Neural progenitor cell (in vitro differentiated cells): ENCODE results near the gene SIM2. TPM values are rescaled to one million over a fixed set of nuclear protein-coding genes. Genes with fewer than 3 reads are reported as not detected.

Source experiments
- DNase-seq: peaks from one replicate; pipeline ENCODE4 v3.0.0-alpha.2; 2016; ENCODE audit warnings: low spot score
- H2AFZ ChIP-seq: fragments of 200-600 bp; sonication (generic); replicated peaks from 2 replicates; pipeline ENCODE4 v1.6.1; 2016; ENCODE audit warnings: antibody characterized with exemption
- H3F3A ChIP-seq: fragments of 200-600 bp; sonication (generic); 2 replicates; pipeline ENCODE4 v1.6.1; 2016; ENCODE audit warnings: antibody characterized with exemption, low read depth
- H3K27ac ChIP-seq: fragments of 200-600 bp; sonication (generic); 2 replicates; pipeline ENCODE4 v1.5.1; 2016; ENCODE audit warnings: mild to moderate bottlenecking
- H3K27me3 ChIP-seq: fragments of 200-600 bp; sonication (generic); 2 replicates; pipeline ENCODE4 v1.6.1; 2016; ENCODE audit warnings: mild to moderate bottlenecking, moderate library complexity
- H3K36me3 ChIP-seq: fragments of 200-600 bp; sonication (generic); 2 replicates; pipeline ENCODE4 v1.5.1; 2016
- H3K4me1 ChIP-seq: fragments of 200-600 bp; sonication (generic); 2 replicates; pipeline ENCODE4 v1.6.1; 2016; ENCODE audit warnings: mixed run types
- H3K4me2 ChIP-seq: fragments of 200-600 bp; sonication (generic); 2 replicates; pipeline ENCODE4 v1.6.1; 2016
- H3K4me3 ChIP-seq: fragments of 200-600 bp; sonication (generic); 2 replicates; pipeline ENCODE4 v1.5.1; 2016
- H3K79me2 ChIP-seq: fragments of 200-600 bp; sonication (generic); 2 replicates; pipeline ENCODE4 v1.6.1; 2016; ENCODE audit warnings: low read depth
- H3K9ac ChIP-seq: fragments of 200-600 bp; sonication (generic); 2 replicates; pipeline ENCODE4 v1.6.1; 2016
- H3K9me3 ChIP-seq: fragments of 200-600 bp; sonication (generic); 2 replicates; pipeline ENCODE4 v1.5.1; 2016; ENCODE audit warnings: low read depth
- H4K20me1 ChIP-seq: fragments of 200-600 bp; sonication (generic); 2 replicates; pipeline ENCODE4 v1.6.1; 2016; ENCODE audit warnings: low read depth
- H3K27ac Mint-ChIP-seq: 3 replicates; pipeline ENCODE4 v1.8.0; 2021; ENCODE audit warnings: mixed read lengths
- H3K27me3 Mint-ChIP-seq: 2 replicates; pipeline ENCODE4 v1.8.0; 2022; ENCODE audit warnings: low read depth, mild to moderate bottlenecking, inconsistent platforms, moderate library complexity, mixed read lengths; ENCODE audit not compliant: insufficient read depth
- H3K36me3 Mint-ChIP-seq: 3 replicates; pipeline ENCODE4 v1.8.0; 2021; ENCODE audit warnings: mixed read lengths
- H3K4me1 Mint-ChIP-seq: 3 replicates; pipeline ENCODE4 v1.8.0; 2021; ENCODE audit warnings: mixed read lengths
- H3K4me3 Mint-ChIP-seq: 3 replicates; pipeline ENCODE4 v1.8.0; 2021; ENCODE audit warnings: mild to moderate bottlenecking, moderate library complexity, mixed read lengths
- H3K9me3 Mint-ChIP-seq: 3 replicates; pipeline ENCODE4 v1.8.0; 2020; ENCODE audit warnings: mixed read lengths
- CTCF ChIP-seq: fragments of 200-600 bp; sonication (generic); IDR thresholded peaks from 2 replicates; pipeline ENCODE4 v1.5.1; 2017; ENCODE audit warnings: antibody characterized with exemption, mild to moderate bottlenecking
- EZH2 ChIP-seq: fragments of 200-600 bp; sonication (generic); IDR thresholded peaks from 2 replicates; pipeline ENCODE4 v1.6.1; 2017; ENCODE audit warnings: antibody characterized with exemption, mild to moderate bottlenecking, moderate library complexity
- EZH2phosphoT487 ChIP-seq: fragments of 200-600 bp; sonication (generic); IDR thresholded peaks from 2 replicates; pipeline ENCODE4 v1.6.1; 2017; ENCODE audit warnings: antibody characterized with exemption
- total RNA-seq: library from RNA; depleted of rRNA; stranded (reverse); fragments of >200 nt; gene quantifications from 2 replicates; pipeline ENCODE4 v1.2.3, GENCODE V29; 2015; ENCODE audit warnings: low replicate concordance

The SIM2 gene
- total RNA-seq, 1 donor from 2014 or later: not detected

- peak overlapping the region; percentile 54 for H3K4me2 ChIP-seq
These were observed 5.5 kb downstream of the SIM2 start for GRCh38 chr21:36704281-36704957.

GRCh38 chr21:36704958-36705678, 6.2 kb downstream of the SIM2 start:
- Histone ChIP-seq H3K9me3 (no peaks in the 10 kb centered on the region), H3K36me3 (no peaks in the 10 kb centered on the region), H3K79me2 (no peaks in the 10 kb centered on the region), H3K27ac (no peak overlapping the region), H3F3A (peaks cover 33% of the 10 kb centered on the region), H3K4me1 (peaks cover 49% of the 10 kb centered on the region), H3K9ac (no peak overlapping the region), H2AFZ (no peak overlapping the region), H3K4me2 (peak overlapping the region; percentile 54), H3K4me3 (peak overlapping the region; percentile 9), H3K27me3 (peaks cover 100% of the 10 kb centered on the region), H4K20me1 (peaks cover 98% of the 10 kb centered on the region)
- Mint-ChIP-seq H3K27me3 (peaks cover 89% of the 10 kb centered on the region), H3K36me3 (no peaks in the 10 kb centered on the region), H3K27ac (no peak overlapping the region), H3K4me3 (peak overlapping the region; percentile 48), H3K9me3 (peaks cover 2% of the 10 kb centered on the region), H3K4me1 (peaks cover 37% of the 10 kb centered on the region)
- TF ChIP-seq EZH2phosphoT487: peak; percentile 89
- TF ChIP-seq EZH2: peak; percentile 92
- no peak for TF ChIP-seq CTCF
- DNase-seq: peak; percentile 47

More at GRCh38 chr21:36704281-36704957, 5.5 kb downstream of the SIM2 start:
- peaks cover 29% of the 10 kb centered on the region for H3F3A ChIP-seq
- H2AFZ ChIP-seq: no peak overlapping the region
- peaks cover 100% of the 10 kb centered on the region for H3K27me3 ChIP-seq
- no peaks in the 10 kb centered on the region for H3K36me3 ChIP-seq
- Mint-ChIP-seq H3K9me3 (peaks cover 2% of the 10 kb centered on the region), H3K27ac (no peak overlapping the region), H3K4me3 (no peak overlapping the region), H3K27me3 (peaks cover 85% of the 10 kb centered on the region), H3K36me3 (no peaks in the 10 kb centered on the region), H3K4me1 (peaks cover 37% of the 10 kb centered on the region)
- H3K9me3 ChIP-seq: no peaks in the 10 kb centered on the region
- H4K20me1 ChIP-seq: peaks cover 98% of the 10 kb centered on the region
- H3K4me3 ChIP-seq: peak overlapping the region; percentile 9
- peaks cover 56% of the 10 kb centered on the region for H3K4me1 ChIP-seq
- H3K27ac ChIP-seq: no peak overlapping the region
- H3K79me2 ChIP-seq: no peaks in the 10 kb centered on the region
- TF ChIP-seq EZH2 (peak; percentile 96), CTCF (no peak), EZH2phosphoT487 (peak; percentile 96)
- DNase-seq: peak; percentile 57
- H3K9ac ChIP-seq: no peak overlapping the region

GRCh38 chr21:36705679-36706481, 7.0 kb downstream of the SIM2 start:
- H3K36me3 ChIP-seq: no peaks in the 10 kb centered on the region
- no peaks in the 10 kb centered on the region for H3K36me3 Mint-ChIP-seq
- H3K4me1 Mint-ChIP-seq: peaks cover 31% of the 10 kb centered on the region
- DNase-seq: peak; percentile 72
- peaks cover 100% of the 10 kb centered on the region for H3K27me3 ChIP-seq
- no peak overlapping the region for H3K4me3 ChIP-seq
- no peaks in the 10 kb centered on the region for H3K79me2 ChIP-seq
- peaks cover 46% of the 10 kb centered on the region for H3K4me1 ChIP-seq
- peak overlapping the region; percentile 35 for H3K4me3 Mint-ChIP-seq
- peak overlapping the region; percentile 54 for H3K4me2 ChIP-seq
- H3K9ac ChIP-seq: no peak overlapping the region
- H3F3A ChIP-seq: peaks cover 34% of the 10 kb centered on the region
- peaks cover 2% of the 10 kb centered on the region for H3K9me3 Mint-ChIP-seq
- no peaks in the 10 kb centered on the region for H3K9me3 ChIP-seq
- no peak overlapping the region for H2AFZ ChIP-seq
- TF ChIP-seq EZH2phosphoT487 (no peak), CTCF (peak; percentile 57), EZH2 (no peak)
- H3K27ac ChIP-seq: no peak overlapping the region
- H3K27ac Mint-ChIP-seq: no peak overlapping the region
- H3K27me3 Mint-ChIP-seq: peaks cover 88% of the 10 kb centered on the region
- peaks cover 95% of the 10 kb centered on the region for H4K20me1 ChIP-seq
